ENCODE data around the gene COPB1.

GRCh38 chr11:14413307-14414069, 86.1 kb downstream of the COPB1 start:
- TF ChIP-seq GATA2 (IDR thresholded peaks at IDR 0.05; ENCODE audit: low read depth, low read length) (no peak), GATA3 (IDR thresholded peaks at IDR 0.05; ENCODE audit: low read depth, low read length) (no peak)
